Measurements from ENCODE around the gene NEURL1. TPM values are rescaled to one million over a fixed set of nuclear protein-coding genes. Genes with fewer than 3 reads are reported as not detected.

Gene NEURL1
- total and polyA plus RNA-seq, 2 donors (not counting 3 experiments of a cell fraction or from before 2014, with no cell fraction given) = 0.06 to 0.22 TPM

DNA sequence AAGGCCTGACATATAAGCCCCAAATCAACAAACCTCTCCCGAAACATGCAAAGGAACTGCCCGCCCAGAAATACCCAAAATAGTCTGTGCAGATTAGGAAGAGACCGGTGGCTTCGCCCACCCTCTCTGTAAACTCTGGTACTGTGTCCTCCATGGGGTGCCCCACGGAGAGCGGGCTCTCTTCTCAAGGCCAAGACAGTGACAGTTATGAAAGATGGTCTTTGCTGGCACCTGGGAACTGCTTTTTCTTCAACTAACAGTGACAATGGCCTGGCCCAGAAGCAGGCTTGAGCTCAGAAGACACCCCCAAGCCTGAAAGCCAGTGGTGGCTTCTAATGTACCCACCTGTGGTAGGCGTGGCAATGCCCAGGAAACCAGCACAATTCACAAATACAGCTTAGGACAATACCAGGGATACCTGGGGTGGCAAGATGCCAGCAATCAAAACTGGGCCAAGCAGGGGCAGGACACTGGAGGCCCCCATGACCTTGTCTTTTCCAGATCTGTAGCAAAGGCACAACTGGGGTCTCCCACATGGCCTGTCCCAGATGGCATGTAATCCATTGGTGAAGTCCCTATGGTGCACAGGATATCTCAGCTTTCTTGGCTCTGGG lies 107.6 kb downstream of the NEURL1 start:
- Histone ChIP-seq H3K9ac (replicated peaks; ENCODE audit: extremely low read depth, insufficient read depth, low read length) (no peak overlapping the region), H3K9me3 (replicated peaks; ENCODE audit: control insufficient read depth, insufficient read depth, low read length) (no peaks in the 10 kb centered on the region), H3K4me3 (replicated peaks in 1 of 3; ENCODE audit: insufficient read depth in 1 of 3, low read depth in 1 of 3, low read length in 3 of 3) (no peak overlapping the region), H3K4me2 (ENCODE audit: insufficient read depth, low read length) (no peak overlapping the region), H3K4me1 (ENCODE audit: control insufficient read depth, extremely low read depth, insufficient read depth, low read length) (peaks cover 17% of the 10 kb centered on the region), H2AFZ (ENCODE audit: low read depth, low read length) (no peak overlapping the region), H3K36me3 (ENCODE audit: control insufficient read depth in 2 of 2, extremely low read depth in 1 of 2, insufficient read depth in 2 of 2, low read length in 2 of 2) (peaks cover 0 to 2% of the 10 kb centered on the region in 2 experiments), H4K20me1 (replicated peaks; ENCODE audit: control insufficient read depth, extremely low read depth, insufficient read depth, low read length) (no peaks in the 10 kb centered on the region), H3K27ac (ENCODE audit: insufficient read depth, low read depth, low read length) (no peak overlapping the region), H3K79me2 (ENCODE audit: control insufficient read depth, insufficient read depth, low read length) (no peaks in the 10 kb centered on the region), H3K9me1 (replicated peaks; ENCODE audit: control insufficient read depth, extremely low read depth, insufficient read depth, low read length) (no peaks in the 10 kb centered on the region), H3K27me3 (ENCODE audit: control insufficient read depth in 2 of 2, insufficient read depth in 2 of 2, low read length in 2 of 2) (no peaks in the 10 kb centered on the region)
- DNase-seq (ENCODE audit: low read depth, low spot score) (no peak), FAIRE-seq (no peak)
- dilution Hi-C loops (cut with MboI; ENCODE audit: extremely low pct_ligation_motif_present, low sequenced_read_pairs) (no loop called here), intact Hi-C loops (cut with micrococcal nuclease) (no loop called here)
- POLR2A ChIA-PET = no interaction called here
- CTCF ChIA-PET = interaction anchor here (2.3 kb wide), 1 partner anchor 85 kb away, joined by 20 read pairs; no protein-coding TSS in a partner anchor
- TF ChIP-seq CTCF (IDR thresholded peaks at IDR 0.05; ENCODE audit: extremely low read depth in 1 of 2, insufficient read depth in 1 of 2, low read depth in 1 of 2, low read length in 2 of 2) (no peak), POLR2A (IDR thresholded peaks at IDR 0.05; ENCODE audit: low read depth, low read length) (no peak), MYC (IDR thresholded peaks at IDR 0.05; ENCODE audit: low read depth, low read length) (no peak), POLR2AphosphoS5 (IDR thresholded peaks at IDR 0.05; ENCODE audit: insufficient read depth, low read depth, low read length) (no peak), GATA2 (IDR thresholded peaks at IDR 0.05; ENCODE audit: insufficient read depth, insufficient read length, low read depth, low read length) (no peak)
- BruUV-seq (replicated peaks) = no TSS peak

Measured in endothelial cell of umbilical vein (primary cell).